Measurements from ENCODE around the gene PDSS2.

Gene PDSS2

DNA sequence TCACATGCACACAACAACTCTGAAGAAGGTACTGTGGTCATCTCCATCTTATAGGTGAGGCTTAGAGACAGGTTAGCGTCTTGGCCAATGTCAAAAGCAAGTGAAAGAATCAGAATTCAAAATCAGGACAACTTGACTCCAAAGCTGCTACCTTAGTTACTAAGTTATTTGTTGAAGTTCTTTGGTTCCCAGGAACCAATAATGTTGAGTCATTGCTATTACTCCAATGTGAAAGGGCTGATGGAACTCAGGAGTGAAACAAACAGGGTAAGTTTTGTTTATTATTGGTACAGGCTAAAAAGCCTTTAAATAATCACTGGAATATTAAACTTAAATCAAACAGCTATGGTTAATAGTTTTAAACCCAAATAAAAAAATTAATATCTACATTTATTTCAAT lies 111.1 kb downstream of the PDSS2 start:
- no peak for DNase-seq (ENCODE audit: extremely low spot score)
- POLR2A ChIA-PET = no interaction called here
- CTCF ChIA-PET = interaction anchor here (1.2 to 2.2 kb wide), 6 partner anchors 8 to 111 kb away, joined by 3 to 5 read pairs (median 4); partner anchors contain the start of gene PDSS2
- TF ChIP-seq, protein P1, sequence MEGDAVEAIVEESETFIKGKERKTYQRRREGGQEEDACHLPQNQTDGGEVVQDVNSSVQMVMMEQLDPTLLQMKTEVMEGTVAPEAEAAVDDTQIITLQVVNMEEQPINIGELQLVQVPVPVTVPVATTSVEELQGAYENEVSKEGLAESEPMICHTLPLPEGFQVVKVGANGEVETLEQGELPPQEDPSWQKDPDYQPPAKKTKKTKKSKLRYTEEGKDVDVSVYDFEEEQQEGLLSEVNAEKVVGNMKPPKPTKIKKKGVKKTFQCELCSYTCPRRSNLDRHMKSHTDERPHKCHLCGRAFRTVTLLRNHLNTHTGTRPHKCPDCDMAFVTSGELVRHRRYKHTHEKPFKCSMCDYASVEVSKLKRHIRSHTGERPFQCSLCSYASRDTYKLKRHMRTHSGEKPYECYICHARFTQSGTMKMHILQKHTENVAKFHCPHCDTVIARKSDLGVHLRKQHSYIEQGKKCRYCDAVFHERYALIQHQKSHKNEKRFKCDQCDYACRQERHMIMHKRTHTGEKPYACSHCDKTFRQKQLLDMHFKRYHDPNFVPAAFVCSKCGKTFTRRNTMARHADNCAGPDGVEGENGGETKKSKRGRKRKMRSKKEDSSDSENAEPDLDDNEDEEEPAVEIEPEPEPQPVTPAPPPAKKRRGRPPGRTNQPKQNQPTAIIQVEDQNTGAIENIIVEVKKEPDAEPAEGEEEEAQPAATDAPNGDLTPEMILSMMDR (IDR thresholded peaks at IDR 0.05; ENCODE audit: control extremely low read depth, extremely low read depth, low read depth, missing control alignments) = no peak

DNA sequence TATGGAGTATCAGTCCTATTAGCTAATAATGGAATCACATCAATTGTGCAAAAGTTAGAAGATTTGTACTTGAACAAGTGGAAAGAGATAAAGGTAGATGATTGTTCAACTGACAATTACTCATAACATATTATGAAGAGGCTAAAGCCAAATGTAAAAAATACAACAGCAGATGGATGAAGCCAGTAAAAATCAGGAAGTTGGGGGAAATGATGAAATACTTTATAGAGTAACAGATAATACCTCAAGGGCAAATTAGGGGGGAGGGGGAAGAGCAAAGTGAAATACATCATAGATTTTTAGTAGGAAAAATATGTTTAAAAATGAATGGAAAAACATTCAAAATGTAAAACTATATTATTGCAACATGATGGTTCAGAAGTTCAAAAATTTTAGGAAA lies 114.0 kb downstream of the PDSS2 start:
- ChIA-PET POLR2A (no interaction called here), CTCF (interaction anchor here (1.0 kb wide), 1 partner anchor 10 kb away, joined by 3 read pairs; no protein-coding TSS in a partner anchor)
- DNase-seq (ENCODE audit: extremely low spot score) = no peak

DNA sequence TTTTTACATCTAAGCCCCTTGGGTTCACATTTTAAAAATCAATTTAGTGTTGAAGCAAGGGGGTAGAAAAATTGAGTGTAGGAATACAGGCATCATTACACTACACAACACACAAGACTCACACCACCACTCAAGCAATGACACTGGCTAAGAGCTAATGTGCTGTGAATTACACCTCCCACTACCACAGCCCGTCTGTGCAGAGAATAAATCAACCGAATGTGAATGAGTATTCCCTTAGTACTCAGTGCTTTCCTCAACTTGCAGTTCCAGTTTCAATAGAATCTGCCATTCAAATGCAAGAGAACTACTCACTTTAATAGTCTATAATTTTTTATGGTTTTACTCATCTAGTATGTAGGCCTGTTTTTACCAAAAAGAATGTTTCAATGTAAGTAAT lies 114.4 kb downstream of the PDSS2 start:
- POLR2A ChIA-PET = no interaction called here
- DNase-seq (ENCODE audit: extremely low spot score) = no peak
- CTCF ChIA-PET = interaction anchor here (1.0 kb wide), 1 partner anchor 10 kb away, joined by 3 read pairs; no protein-coding TSS in a partner anchor
- TF ChIP-seq, protein P1 (IDR thresholded peaks at IDR 0.05; ENCODE audit: control extremely low read depth, extremely low read depth, low read depth, missing control alignments) = no peak

More for the DNA sequence above, 114.0 kb downstream of the PDSS2 start:
- TF ChIP-seq, protein P1 (IDR thresholded peaks at IDR 0.05; ENCODE audit: control extremely low read depth, extremely low read depth, low read depth, missing control alignments) = no peak

DNA sequence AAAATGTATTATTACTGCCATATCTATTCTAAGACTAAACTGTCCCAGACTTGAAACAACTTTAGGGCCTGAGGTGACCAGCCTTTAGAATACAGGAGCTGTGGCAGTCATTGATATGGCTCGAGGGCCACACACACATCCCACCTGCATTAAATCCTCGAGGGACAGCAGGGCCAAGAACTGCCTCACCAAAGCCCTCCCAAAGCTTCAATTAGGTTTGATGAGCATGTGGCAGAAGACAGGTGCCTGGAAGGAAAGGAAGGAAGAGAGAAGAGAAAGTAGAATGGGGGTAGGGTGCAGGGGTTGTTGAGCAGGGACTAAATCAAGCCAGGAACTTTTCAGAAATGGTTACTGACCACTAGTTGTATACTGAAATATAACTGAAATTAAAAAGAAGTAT lies 115.0 kb downstream of the PDSS2 start:
- ChIA-PET CTCF (no interaction called here), POLR2A (no interaction called here)
- TF ChIP-seq, protein P1 (IDR thresholded peaks at IDR 0.05; ENCODE audit: control extremely low read depth, extremely low read depth, low read depth, missing control alignments) = no peak
- DNase-seq (ENCODE audit: extremely low spot score) = no peak

DNA sequence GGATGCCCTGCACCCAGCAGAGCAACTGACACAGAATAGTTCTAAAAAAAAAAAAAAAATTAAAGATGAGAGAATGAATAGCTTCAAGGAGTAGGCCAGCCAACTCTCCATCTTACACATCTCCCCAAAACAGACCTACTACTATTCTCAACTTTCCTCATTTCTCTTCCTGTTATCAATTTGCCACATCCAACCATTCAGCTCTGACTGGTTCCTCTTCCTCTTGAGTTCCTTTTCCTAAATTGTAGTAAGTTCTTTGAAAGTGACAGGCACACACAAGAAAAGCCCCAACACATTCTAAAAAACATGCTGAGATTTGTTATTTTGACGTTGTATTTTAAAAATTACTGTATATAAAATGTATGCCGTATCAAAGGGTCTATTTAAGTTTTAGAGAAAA lies 117.2 kb downstream of the PDSS2 start:
- ChIA-PET CTCF (no interaction called here), POLR2A (no interaction called here)
- no peak for DNase-seq (ENCODE audit: extremely low spot score)
- TF ChIP-seq, protein P1 (IDR thresholded peaks at IDR 0.05; ENCODE audit: control extremely low read depth, extremely low read depth, low read depth, missing control alignments) = no peak

DNA sequence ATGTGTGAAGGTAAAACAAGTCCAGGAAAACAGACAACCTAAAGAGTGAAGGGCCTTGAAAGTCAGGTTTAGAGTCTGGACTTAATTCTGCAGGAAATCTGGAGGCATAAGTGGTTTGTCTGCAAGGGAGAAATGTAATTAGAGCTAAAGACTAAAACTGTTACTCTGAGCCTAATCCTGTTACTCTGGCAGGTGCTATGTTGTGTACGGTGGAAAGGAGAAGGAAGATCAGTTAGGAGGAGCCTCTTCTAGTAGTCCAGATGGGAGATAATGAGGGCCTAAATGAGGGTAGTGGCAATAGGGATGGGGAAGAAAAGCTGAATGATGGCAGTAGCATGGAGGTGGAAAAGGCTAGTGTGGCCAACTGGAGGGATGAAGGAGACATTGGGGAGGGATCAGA lies 118.5 kb downstream of the PDSS2 start:
- ChIA-PET CTCF (interaction anchor here (0.7 to 1.9 kb wide), 8 partner anchors 8 to 344 kb away, joined by 3 to 9 read pairs (median 3); no protein-coding TSS in a partner anchor), POLR2A (no interaction called here)
- TF ChIP-seq, protein P1 (IDR thresholded peaks at IDR 0.05; ENCODE audit: control extremely low read depth, extremely low read depth, low read depth, missing control alignments) = no peak
- DNase-seq (ENCODE audit: extremely low spot score) = no peak

All from GM10248 (cell line).